ENCODE data around the gene TECTA.

Gene TECTA

GRCh38 chr11:121240650-121241303 is 139.7 kb downstream of the TECTA start:
- DNase-seq (ENCODE audit: low read depth): no peak
- H3K4me3 ChIP-seq (ENCODE audit: low read depth, low read length): no peak overlapping the region
- no peak for TF ChIP-seq CTCF (IDR thresholded peaks at IDR 0.05; ENCODE audit: insufficient read depth, low read depth, low read length, missing control alignments)
